Lower lobe of right lung (tissue), 2 donors: ENCODE measurements around the gene TMEM150A. TPM values are rescaled to one million over a fixed set of nuclear protein-coding genes. Genes with fewer than 3 reads are reported as not detected.

Experiments
- ATAC-seq, 2 donors: fragments of 200-7000 bp; cut with Tn5 transposase; one replicate each; pipeline ENCODE4 v1.9.1; 2020 to 2022; ENCODE audit warnings: mild to moderate bottlenecking in 2 of 2, moderate library complexity in 2 of 2
- DNase-seq: peaks from one replicate; pipeline ENCODE4 v3.0.0-alpha.2; 2020
- H3K27ac ChIP-seq: fragments of 200-600 bp; one replicate; pipeline ENCODE4 v1.8.0; 2022
- H3K27me3 ChIP-seq: fragments of 200-600 bp; one replicate; pipeline ENCODE4 v1.8.0; 2022; ENCODE audit warnings: low read depth
- H3K36me3 ChIP-seq: fragments of 200-600 bp; one replicate; pipeline ENCODE4 v1.8.0; 2022; ENCODE audit warnings: mild to moderate bottlenecking
- H3K4me1 ChIP-seq: fragments of 200-600 bp; one replicate; pipeline ENCODE4 v1.8.0; 2022
- H3K4me3 ChIP-seq: fragments of 200-600 bp; one replicate; pipeline ENCODE4 v1.8.0; 2022; ENCODE audit warnings: mild to moderate bottlenecking
- H3K9me3 ChIP-seq: fragments of 200-600 bp; one replicate; pipeline ENCODE4 v1.8.0; 2022
- intact Hi-C: fragments of 100-400 bp; cut with DNase I; formaldehyde crosslinking; loops from one replicate; pipeline ENCODE4 v1.11.0; 2022
- total RNA-seq: library from RNA; stranded (reverse); fragmentation: NEBNext Ultra II Directional; extraction: Animal tissue kit (Norgen Biotek cat#: 25700); gene quantifications from one replicate; pipeline ENCODE4 v1.2.1, GENCODE V29; 2021
- TF ChIP-seq, protein P1 (sequence below): fragments of 200-600 bp; IDR thresholded peaks from one replicate; pipeline ENCODE4 v1.8.0; 2022; ENCODE audit warnings: antibody characterized with exemption, mild to moderate bottlenecking
- donor health status: DM: no; HTN: yes; CAD: no; lungs with severe emphysema.

Gene TMEM150A
- total RNA-seq, 1 donor from 2014 or later, result 28.9 TPM

DNA sequence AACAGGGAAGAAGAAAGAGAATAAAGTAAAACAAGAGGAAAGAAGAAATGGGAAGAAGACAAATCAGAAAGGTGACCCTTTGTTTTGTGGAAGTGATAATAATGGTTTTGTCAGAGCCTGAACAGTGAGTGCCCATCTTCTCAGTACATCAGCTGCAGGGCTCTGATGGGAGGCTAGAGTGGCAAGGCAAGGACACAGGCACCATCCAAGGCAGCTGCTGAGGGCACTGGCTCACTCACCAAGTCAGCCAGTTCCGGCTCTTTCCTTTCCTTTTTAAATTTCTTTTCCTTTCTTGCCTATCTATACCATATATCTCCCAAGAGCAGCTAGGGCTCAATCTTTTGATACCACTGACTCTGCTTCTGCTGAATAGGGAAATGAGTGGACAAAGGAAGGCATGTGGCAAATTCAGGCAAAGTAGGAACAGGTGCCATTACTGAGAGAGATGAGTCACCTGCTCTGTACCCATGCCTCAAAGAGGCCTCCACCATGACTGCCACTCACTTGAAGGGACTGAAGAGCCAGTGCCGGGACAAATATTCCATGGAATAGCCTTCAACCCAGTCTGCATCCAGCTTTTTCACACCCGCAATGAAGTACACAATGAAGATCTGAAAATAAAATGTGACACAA lies 47.4 kb downstream of the TMEM150A start:
- H3K27me3 ChIP-seq, result no peaks in the 10 kb centered on the region
- no peak overlapping the region for H3K4me3 ChIP-seq
- DNase-seq, result no peak
- no peaks in the 10 kb centered on the region for H3K9me3 ChIP-seq
- TF ChIP-seq, protein P1, sequence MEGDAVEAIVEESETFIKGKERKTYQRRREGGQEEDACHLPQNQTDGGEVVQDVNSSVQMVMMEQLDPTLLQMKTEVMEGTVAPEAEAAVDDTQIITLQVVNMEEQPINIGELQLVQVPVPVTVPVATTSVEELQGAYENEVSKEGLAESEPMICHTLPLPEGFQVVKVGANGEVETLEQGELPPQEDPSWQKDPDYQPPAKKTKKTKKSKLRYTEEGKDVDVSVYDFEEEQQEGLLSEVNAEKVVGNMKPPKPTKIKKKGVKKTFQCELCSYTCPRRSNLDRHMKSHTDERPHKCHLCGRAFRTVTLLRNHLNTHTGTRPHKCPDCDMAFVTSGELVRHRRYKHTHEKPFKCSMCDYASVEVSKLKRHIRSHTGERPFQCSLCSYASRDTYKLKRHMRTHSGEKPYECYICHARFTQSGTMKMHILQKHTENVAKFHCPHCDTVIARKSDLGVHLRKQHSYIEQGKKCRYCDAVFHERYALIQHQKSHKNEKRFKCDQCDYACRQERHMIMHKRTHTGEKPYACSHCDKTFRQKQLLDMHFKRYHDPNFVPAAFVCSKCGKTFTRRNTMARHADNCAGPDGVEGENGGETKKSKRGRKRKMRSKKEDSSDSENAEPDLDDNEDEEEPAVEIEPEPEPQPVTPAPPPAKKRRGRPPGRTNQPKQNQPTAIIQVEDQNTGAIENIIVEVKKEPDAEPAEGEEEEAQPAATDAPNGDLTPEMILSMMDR, result no peak
- intact Hi-C loops, result loop anchor here (5.0 kb wide), 1 partner anchor 133 kb away; no protein-coding TSS in a partner anchor
- peaks cover 86% of the 10 kb centered on the region for H3K36me3 ChIP-seq
- no peak overlapping the region for H3K27ac ChIP-seq
- peaks cover 25% of the 10 kb centered on the region for H3K4me1 ChIP-seq
- no peak for ATAC-seq

DNA sequence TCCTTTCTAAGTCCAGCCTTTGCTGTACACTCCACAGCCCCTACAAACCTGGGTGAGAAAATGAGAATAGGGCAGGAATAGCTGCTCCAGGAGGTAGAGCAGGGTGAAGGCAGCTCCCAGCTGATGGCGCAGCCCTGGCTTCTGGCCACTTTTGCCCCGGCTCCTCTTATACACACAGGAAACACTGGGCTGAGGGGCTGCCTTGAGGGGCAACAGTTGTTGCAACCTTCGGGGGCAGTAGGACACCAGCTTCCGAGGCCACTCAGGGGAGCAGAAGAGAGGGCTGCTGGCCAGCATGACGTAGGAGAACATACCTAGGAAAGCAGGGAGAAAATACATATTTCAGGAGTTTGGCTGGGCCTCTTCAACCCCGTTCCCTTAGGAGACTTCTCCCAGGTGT lies 49.3 kb downstream of the TMEM150A start:
- Histone ChIP-seq H3K4me1 (peaks cover 9% of the 10 kb centered on the region), H3K27me3 (no peaks in the 10 kb centered on the region), H3K27ac (no peak overlapping the region), H3K36me3 (peaks cover 96% of the 10 kb centered on the region), H3K4me3 (no peak overlapping the region), H3K9me3 (no peaks in the 10 kb centered on the region)
- DNase-seq (no peak), ATAC-seq (no peak)
- intact Hi-C loops, result loop anchor here (5.0 kb wide), 1 partner anchor 131 kb away; no protein-coding TSS in a partner anchor
- TF ChIP-seq, protein P1, result no peak

DNA sequence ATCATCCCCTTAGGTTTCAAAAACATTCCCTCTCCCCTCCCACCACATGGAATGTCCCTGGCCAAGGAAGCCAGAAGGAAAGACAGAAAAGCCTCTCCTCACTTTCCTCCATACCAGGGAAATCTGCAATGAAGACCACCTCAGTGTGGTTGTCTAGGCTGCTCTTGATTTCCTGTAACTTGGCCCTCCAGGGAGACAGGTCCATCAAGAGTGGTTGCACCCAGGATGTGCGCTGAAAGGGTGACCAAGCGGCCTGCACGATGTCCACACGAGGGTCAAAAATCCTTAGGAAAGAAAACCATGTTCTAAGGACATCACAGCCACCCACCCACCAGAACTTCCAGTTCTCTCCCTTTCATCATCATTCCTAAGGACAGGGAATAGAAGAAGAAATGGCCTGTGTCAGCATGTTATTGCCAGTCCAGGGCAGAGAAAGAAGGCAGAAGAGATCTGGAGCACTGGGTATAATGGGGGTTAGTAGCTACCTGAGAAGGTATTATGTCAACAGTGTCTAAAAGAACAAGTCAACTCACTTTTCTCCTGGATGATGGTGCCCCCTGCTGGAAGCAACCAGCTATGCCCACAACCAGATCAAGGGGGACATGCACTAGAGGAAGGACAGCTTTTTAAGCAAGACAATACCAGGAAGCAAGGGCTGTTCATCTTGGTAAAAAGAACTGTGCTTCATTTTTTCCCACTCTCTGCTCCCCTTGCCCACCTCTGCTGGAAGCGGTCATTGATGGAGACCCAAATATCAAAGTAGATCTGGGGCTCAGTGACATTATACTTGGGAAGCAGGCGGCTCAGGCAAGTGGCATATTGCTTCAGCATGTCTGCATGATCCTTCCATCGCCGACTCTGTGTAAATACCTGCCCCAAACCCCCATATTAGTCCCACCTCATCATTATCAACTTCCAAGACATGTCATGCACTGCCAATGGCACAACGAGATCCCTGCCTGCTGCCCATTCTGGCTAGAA lies 50.5 kb downstream of the TMEM150A start:
- peak; percentile 86 for ATAC-seq
- Histone ChIP-seq H3K27me3 (no peaks in the 10 kb centered on the region), H3K9me3 (no peaks in the 10 kb centered on the region), H3K4me1 (peaks cover 9% of the 10 kb centered on the region), H3K27ac (no peak overlapping the region), H3K36me3 (peaks cover 93% of the 10 kb centered on the region), H3K4me3 (no peak overlapping the region)
- intact Hi-C loops, result loop anchor here (5.0 kb wide), 1 partner anchor 130 kb away; no protein-coding TSS in a partner anchor
- TF ChIP-seq, protein P1, result peak; percentile 92
- DNase-seq, result peak; percentile 76

DNA sequence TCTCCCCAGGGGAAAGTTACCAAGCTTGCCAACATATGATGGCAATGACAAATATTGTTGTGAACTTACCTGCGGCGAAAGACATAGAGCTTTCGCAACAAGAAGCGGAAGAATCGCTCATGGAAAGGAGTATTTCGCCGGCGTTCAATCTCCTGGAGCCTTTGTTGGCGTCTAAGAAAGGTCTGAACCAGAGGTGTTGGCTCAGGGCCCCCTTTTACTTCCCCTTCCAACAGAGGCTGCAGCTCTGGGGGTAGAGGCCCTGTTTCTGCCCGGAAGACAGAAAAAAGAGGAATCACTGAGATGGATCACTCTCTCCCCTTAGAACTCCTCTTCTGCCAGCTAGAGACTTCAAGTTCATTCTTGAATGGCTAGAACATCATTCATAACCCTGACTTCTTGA lies 52.0 kb downstream of the TMEM150A start:
- H3K27me3 ChIP-seq, result no peaks in the 10 kb centered on the region
- H3K9me3 ChIP-seq, result no peaks in the 10 kb centered on the region
- ATAC-seq (no peak), DNase-seq (no peak)
- intact Hi-C loops, result loop anchor here (5.0 kb wide), 1 partner anchor 128 kb away; no protein-coding TSS in a partner anchor
- TF ChIP-seq, protein P1, result no peak
- H3K36me3 ChIP-seq, result peaks cover 90% of the 10 kb centered on the region
- H3K27ac ChIP-seq, result no peak overlapping the region
- H3K4me3 ChIP-seq, result no peak overlapping the region
- H3K4me1 ChIP-seq, result peaks cover 9% of the 10 kb centered on the region

DNA sequence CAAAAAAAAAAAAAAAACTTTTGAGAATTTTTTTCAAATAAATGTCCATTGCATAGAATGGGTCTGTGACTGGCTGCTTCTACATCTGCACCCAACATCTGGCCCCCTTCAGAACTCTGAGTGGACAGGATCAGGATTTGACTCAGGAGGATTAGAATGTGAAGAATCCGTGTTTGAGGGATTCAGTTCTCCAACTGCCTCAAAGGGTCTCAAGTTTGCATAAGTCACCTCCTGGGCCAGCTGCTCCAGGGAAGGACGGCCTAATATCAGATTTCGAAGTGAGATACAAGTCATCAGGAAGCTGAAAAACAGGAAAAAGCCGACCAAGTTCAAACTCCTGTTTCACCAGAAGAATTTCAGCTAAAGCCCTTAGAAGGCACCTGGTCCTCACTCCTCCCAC lies 52.7 kb downstream of the TMEM150A start:
- no peak overlapping the region for H3K4me3 ChIP-seq
- intact Hi-C loops, result loop anchor here (5.0 kb wide), 1 partner anchor 128 kb away; no protein-coding TSS in a partner anchor
- H3K4me1 ChIP-seq, result peaks cover 9% of the 10 kb centered on the region
- ATAC-seq, result no peak
- no peaks in the 10 kb centered on the region for H3K27me3 ChIP-seq
- no peak overlapping the region for H3K27ac ChIP-seq
- TF ChIP-seq, protein P1, result no peak
- peaks cover 90% of the 10 kb centered on the region for H3K36me3 ChIP-seq
- DNase-seq, result no peak
- H3K9me3 ChIP-seq, result no peaks in the 10 kb centered on the region
